ENCODE data around the gene IQCM.

- TF ChIP-seq POLR2A (IDR thresholded peaks at IDR 0.05): no peak
- no peak for TF ChIP-seq CTCF (IDR thresholded peaks at IDR 0.05 in 8 of 11, conservative IDR thresholded peaks at IDR 0.05 in 3 of 11)
- TF ChIP-seq POLR2AphosphoS5 (IDR thresholded peaks at IDR 0.05): no peak
Observed at GRCh38 chr4:149574971-149575370, 240.7 kb downstream of the IQCM start.

Measured in spleen (tissue), 7 donors.